HL-60 (cell line): ENCODE data around the gene S1PR2.
"Not testable (repeated sequence)": the region's sequence is repeated elsewhere in the genome, so short reads cannot be mapped to it uniquely, and the experiment has no call there.

Experiments
- CTCF ChIP-seq: IDR thresholded peaks from one replicate; pipeline ENCODE4 v1.5.1; 2011; ENCODE audit warnings: low read length, control low read depth, inconsistent platforms; ENCODE audit not compliant: insufficient read depth
- POLR2AphosphoS5 ChIP-seq: IDR thresholded peaks from 2 replicates; pipeline ENCODE4 v1.6.1; 2012; ENCODE audit warnings: low read depth
- REST ChIP-seq: IDR thresholded peaks from 2 replicates; pipeline ENCODE4 v1.6.1; 2012; ENCODE audit warnings: low read depth; ENCODE audit not compliant: insufficient replicate concordance
- SPI1 ChIP-seq: IDR thresholded peaks from 2 replicates; pipeline ENCODE4 v1.6.1; 2012; ENCODE audit warnings: low read depth, mild to moderate bottlenecking, borderline replicate concordance

GRCh38 chr19:10180024-10180423 is 51.1 kb downstream of the S1PR2 start:
- not testable (repeated sequence) for TF ChIP-seq REST, CTCF, POLR2AphosphoS5, SPI1
